K562 (cell line): Measurements from ENCODE around the gene ZSCAN5C. TPM values are rescaled to one million over a fixed set of nuclear protein-coding genes. Genes with fewer than 3 reads are reported as not detected.

ENCODE experiments used
- ELF1 ChIP-seq: fragments of 200-800 bp; sonication (Bioruptor generic); IDR thresholded peaks from 2 replicates; pipeline ENCODE4 v1.6.1; 2016; ENCODE audit warnings: missing genetic modification characterization, missing compliant biosample characterization
- FOXA3 ChIP-seq, 2 experiments: fragments of 450-650 bp in 1 of 2; sonication (generic) in 1 of 2; formaldehyde crosslinking; IDR thresholded peaks in 1 of 2; conservative IDR thresholded peaks in 1 of 2; 2 replicates each; pipeline versions ENCODE4 v1.4.0 to v1.8.0; 2020 to 2022; ENCODE audit warnings: mild to moderate bottlenecking in 2 of 2, missing genetic modification reagents in 1 of 2
- GATAD2B ChIP-seq: fragments of 450-650 bp; IDR thresholded peaks from 2 replicates; pipeline ENCODE4 v1.6.1; 2017; ENCODE audit warnings: mild to moderate bottlenecking, borderline replicate concordance
- ILK ChIP-seq: fragments of 450-650 bp; IDR thresholded peaks from 2 replicates; pipeline ENCODE4 v1.6.1; 2016; ENCODE audit warnings: missing genetic modification characterization, low read depth, mild to moderate bottlenecking, missing compliant biosample characterization, moderate library complexity, borderline replicate concordance
- JUND ChIP-seq, 2 experiments: IDR thresholded peaks; 2 replicates in 1 of 2; 3 replicates in 1 of 2; pipeline ENCODE4 v1.6.1; 2011; ENCODE audit warnings: borderline replicate concordance in 2 of 2, low read depth in 2 of 2, low read length in 2 of 2, improper control_type of control experiment in 1 of 2, missing biosample characterization in 1 of 2, missing genetic modification characterization in 1 of 2, missing genetic modification reagents in 1 of 2
- MAFG ChIP-seq: fragments of 450-650 bp; conservative IDR thresholded peaks from 2 replicates; pipeline ENCODE4 v1.6.1; 2016; ENCODE audit warnings: missing genetic modification characterization, missing compliant biosample characterization
- MYC ChIP-seq, 2 experiments: fragments of 250-450 bp in 1 of 2; sonication (Bioruptor Pico) in 1 of 2; IDR thresholded peaks; 2 replicates each; pipeline versions ENCODE4 v1.5.1 to v1.6.1; 2012 to 2021; ENCODE audit warnings: low read depth in 2 of 2, borderline replicate concordance in 1 of 2, improper control_type of control experiment in 1 of 2, low read length in 1 of 2, mild to moderate bottlenecking in 1 of 2, moderate library complexity in 1 of 2
- NFXL1 ChIP-seq: fragments of 450-650 bp; formaldehyde crosslinking; IDR thresholded peaks from 2 replicates; pipeline ENCODE4 v1.4.0; 2021; ENCODE audit warnings: mild to moderate bottlenecking
- RBM39 ChIP-seq: fragments of 200-400 bp; formaldehyde crosslinking; optimal IDR thresholded peaks from 2 replicates; pipeline ENCODE3; 2018; ENCODE audit warnings: low read depth, low read length
- TAF9B ChIP-seq: fragments of 450-650 bp; IDR thresholded peaks from 2 replicates; pipeline ENCODE4 v1.6.1; 2018; ENCODE audit warnings: mild to moderate bottlenecking; ENCODE audit not compliant: partially characterized antibody
- TCF3 ChIP-seq: sonication (generic); formaldehyde crosslinking; IDR thresholded peaks from 2 replicates; pipeline ENCODE4 v1.4.0; 2020; ENCODE audit warnings: mild to moderate bottlenecking, missing genetic modification reagents
- ZNF431 ChIP-seq: sonication (generic); formaldehyde crosslinking; IDR thresholded peaks from 2 replicates; pipeline ENCODE4 v1.8.0; 2022; ENCODE audit warnings: mild to moderate bottlenecking, missing genetic modification reagents
- ZNF639 ChIP-seq, 2 experiments: fragments of 200-800 bp in 1 of 2; sonication (Bioruptor generic) in 1 of 2; sonication (generic) in 1 of 2; formaldehyde crosslinking in 1 of 2; IDR thresholded peaks in 1 of 2; conservative IDR thresholded peaks in 1 of 2; 2 replicates each; pipeline versions ENCODE4 v1.5.0 to v1.6.1; 2016 to 2020; ENCODE audit warnings: missing compliant biosample characterization in 1 of 2, missing genetic modification characterization in 1 of 2, missing genetic modification reagents in 1 of 2
- ZNF707 ChIP-seq: fragments of 250-450 bp; sonication (Bioruptor Pico); conservative IDR thresholded peaks from 2 replicates; pipeline ENCODE4 v1.8.0; 2022; ENCODE audit warnings: inconsistent platforms, mild to moderate bottlenecking, moderate library complexity
- ZNF79 ChIP-seq: fragments of 250-450 bp; sonication (Bioruptor Pico); IDR thresholded peaks from 2 replicates; pipeline ENCODE4 v1.4.0; 2020; ENCODE audit warnings: low read depth, mild to moderate bottlenecking, moderate library complexity
- ZNF830 ChIP-seq: fragments of 250-450 bp; sonication (Bioruptor Pico); IDR thresholded peaks from 2 replicates; pipeline ENCODE4 v1.5.0; 2021; ENCODE audit warnings: mild to moderate bottlenecking
- polyA plus RNA-seq, 8 experiments: library from polyadenylated mRNA; depleted of rRNA in 4 of 8; stranded (reverse) in 5 of 8; unstranded in 3 of 8; fragments of >200 nt; fragmentation: Nextera tagmentation in 2 of 8; fragmentation: Illumina TruSeq in 1 of 8; extraction: Ambion mirVana in 2 of 8; extraction: Trizol in 1 of 8; gene quantifications; 2 replicates each; pipeline versions ENCODE4 v1.2.1 to v1.2.3, GENCODE V29; 2011 to 2014; ENCODE audit warnings: inconsistent platforms in 1 of 8, missing spikeins in 1 of 8
- total RNA-seq, 7 experiments: library from RNA; depleted of rRNA in 6 of 7; stranded (reverse); fragments of >200 nt in 6 of 7; fragmentation: Illumina TruSeq in 2 of 7; extraction: Trizol in 2 of 7; gene quantifications; 2 replicates each; pipeline versions ENCODE4 v1.2.1 to v1.2.3, GENCODE V29; 2011 to 2021; ENCODE audit warnings: low replicate concordance in 1 of 7
- TF ChIP-seq, protein P1 (sequence below): fragments of 450-650 bp; conservative IDR thresholded peaks from 2 replicates; pipeline ENCODE4 v1.6.1; 2016; ENCODE audit warnings: missing genetic modification characterization, low read depth, mild to moderate bottlenecking, missing compliant biosample characterization, moderate library complexity
- TF ChIP-seq, protein P2 (sequence below), 3 experiments: fragments of 200-800 bp in 1 of 3; sonication (Bioruptor generic) in 1 of 3; sonication (generic) in 1 of 3; formaldehyde crosslinking in 1 of 3; IDR thresholded peaks; 2 replicates each; pipeline versions ENCODE4 v1.6.1 to v1.8.0; 2016 to 2022; ENCODE audit warnings: mild to moderate bottlenecking in 2 of 3, missing compliant biosample characterization in 2 of 3, missing genetic modification characterization in 2 of 3, missing genetic modification reagents in 1 of 3
- TF ChIP-seq, protein P3 (sequence below): fragments of 200-800 bp; sonication (Bioruptor generic); IDR thresholded peaks from 2 replicates; pipeline ENCODE4 v1.6.1; 2017; ENCODE audit warnings: missing genetic modification characterization, missing compliant biosample characterization

The ZSCAN5C gene
- total and polyA plus RNA-seq, 9 of the 15 experiments (the other 6 are each of a cell fraction or from before 2014, with no cell fraction given): 0.07 TPM; not detected in 8

GRCh38 chr19:56252699-56253422 lies 50.8 kb downstream of the ZSCAN5C start (continued):
- TF ChIP-seq TAF9B: no peak
- 0 out of 2 replicates have a peak, but pooled peaks have one; percentile 21 for TF ChIP-seq MAFG (tag)
- no peak for TF ChIP-seq ZNF431 (CRISPR knock-in tag)
- TF ChIP-seq ZNF830 (CRISPR knock-in tag): no peak
- peak in 1 of 2 experiments; percentile 88; a peak in 2 of 4 replicates for TF ChIP-seq ZNF639 (CRISPR knock-in tag; conservative IDR thresholded peaks at IDR 0.05 in 1 of 2, IDR thresholded peaks at IDR 0.05 in 1 of 2)
- TF ChIP-seq JUND (IDR thresholded peaks at IDR 0.05; ENCODE audit: borderline replicate concordance, low read depth, low read length): peak; percentile 28; the same call in 1 of the 2 replicates
- TF ChIP-seq JUND (tag; IDR thresholded peaks at IDR 0.05; ENCODE audit: borderline replicate concordance, low read depth, low read length): no peak
- TF ChIP-seq FOXA3 (CRISPR knock-in tag; conservative IDR thresholded peaks at IDR 0.05 in 1 of 2, IDR thresholded peaks at IDR 0.05 in 1 of 2): no peak
- no peak for TF ChIP-seq RBM39
- no peak for TF ChIP-seq GATAD2B
- TF ChIP-seq ILK (tag): no peak
- 0 out of 2 replicates have a peak, but pooled peaks have one; percentile 38 for TF ChIP-seq ZNF79 (CRISPR knock-in tag)
- TF ChIP-seq, protein P1, sequence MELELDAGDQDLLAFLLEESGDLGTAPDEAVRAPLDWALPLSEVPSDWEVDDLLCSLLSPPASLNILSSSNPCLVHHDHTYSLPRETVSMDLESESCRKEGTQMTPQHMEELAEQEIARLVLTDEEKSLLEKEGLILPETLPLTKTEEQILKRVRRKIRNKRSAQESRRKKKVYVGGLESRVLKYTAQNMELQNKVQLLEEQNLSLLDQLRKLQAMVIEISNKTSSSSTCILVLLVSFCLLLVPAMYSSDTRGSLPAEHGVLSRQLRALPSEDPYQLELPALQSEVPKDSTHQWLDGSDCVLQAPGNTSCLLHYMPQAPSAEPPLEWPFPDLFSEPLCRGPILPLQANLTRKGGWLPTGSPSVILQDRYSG (tag): peak; percentile 85
- TF ChIP-seq TCF3: 0 out of 2 replicates have a peak, but pooled peaks have one; percentile 8
- peak; percentile 55; the same call in 1 of the 2 replicates for TF ChIP-seq ZNF707 (CRISPR knock-in tag)
- peak; percentile 56; the same call in 1 of the 2 replicates for TF ChIP-seq NFXL1 (CRISPR knock-in tag)
- no peak for TF ChIP-seq ELF1
- TF ChIP-seq, protein P2, sequence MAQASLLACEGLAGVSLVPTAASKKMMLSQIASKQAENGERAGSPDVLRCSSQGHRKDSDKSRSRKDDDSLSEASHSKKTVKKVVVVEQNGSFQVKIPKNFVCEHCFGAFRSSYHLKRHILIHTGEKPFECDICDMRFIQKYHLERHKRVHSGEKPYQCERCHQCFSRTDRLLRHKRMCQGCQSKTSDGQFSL (CRISPR knock-in tag; IDR thresholded peaks at IDR 0.05): no peak
- TF ChIP-seq, protein P2 (tag; IDR thresholded peaks at IDR 0.05): peak in 1 of 2 experiments; percentile 58; a peak in 1 of 4 replicates
- peak; percentile 25; the same call in 1 of the 2 replicates for TF ChIP-seq MYC (IDR thresholded peaks at IDR 0.05; ENCODE audit: low read depth, low read length)
- 0 out of 2 replicates have a peak, but pooled peaks have one; percentile 32 for TF ChIP-seq MYC (CRISPR knock-in tag; IDR thresholded peaks at IDR 0.05; ENCODE audit: borderline replicate concordance, low read depth)
- TF ChIP-seq, protein P3, sequence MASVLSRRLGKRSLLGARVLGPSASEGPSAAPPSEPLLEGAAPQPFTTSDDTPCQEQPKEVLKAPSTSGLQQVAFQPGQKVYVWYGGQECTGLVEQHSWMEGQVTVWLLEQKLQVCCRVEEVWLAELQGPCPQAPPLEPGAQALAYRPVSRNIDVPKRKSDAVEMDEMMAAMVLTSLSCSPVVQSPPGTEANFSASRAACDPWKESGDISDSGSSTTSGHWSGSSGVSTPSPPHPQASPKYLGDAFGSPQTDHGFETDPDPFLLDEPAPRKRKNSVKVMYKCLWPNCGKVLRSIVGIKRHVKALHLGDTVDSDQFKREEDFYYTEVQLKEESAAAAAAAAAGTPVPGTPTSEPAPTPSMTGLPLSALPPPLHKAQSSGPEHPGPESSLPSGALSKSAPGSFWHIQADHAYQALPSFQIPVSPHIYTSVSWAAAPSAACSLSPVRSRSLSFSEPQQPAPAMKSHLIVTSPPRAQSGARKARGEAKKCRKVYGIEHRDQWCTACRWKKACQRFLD (CRISPR knock-in tag): peak; percentile 95; the same call in 1 of the 2 replicates
